Activated naive CD4-positive, alpha-beta T cell (primary cell): ENCODE measurements around the gene ZDHHC19.
"Not testable (repeated sequence)": the region's sequence is repeated elsewhere in the genome, so short reads cannot be mapped to it uniquely, and the experiment has no call there.

Experiments used
- DNase-seq, 4 experiments: peaks; one replicate each; lab custom pipeline; 2025; lab: John Stamatoyannopoulos, UW

ZDHHC19 gene

GRCh38 chr3:196177967-196178366, 33.2 kb downstream of the ZDHHC19 start:
- no peak for DNase-seq

DNA sequence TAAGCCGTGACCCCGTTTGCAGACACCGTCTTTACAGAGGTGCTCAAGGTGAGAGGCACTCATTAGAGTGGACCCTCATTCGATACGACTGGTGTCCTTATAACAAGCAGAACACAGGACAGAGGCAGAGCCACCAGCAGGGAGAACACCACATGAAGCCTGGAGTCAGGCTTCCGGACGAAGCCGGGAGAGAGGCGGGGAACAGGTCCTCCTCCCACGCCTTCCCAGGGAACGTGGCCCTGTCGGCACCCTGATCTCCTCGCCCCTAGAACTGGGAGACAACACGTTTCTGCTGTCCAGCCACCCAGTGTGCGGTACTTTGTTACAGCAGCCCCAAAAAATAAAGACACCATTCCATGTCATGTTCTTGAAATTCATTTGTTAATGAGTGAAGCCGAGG, 33.6 kb downstream of the ZDHHC19 start:
- no peak for DNase-seq

GRCh38 chr3:196175722-196176121, 35.5 kb downstream of the ZDHHC19 start:
- DNase-seq: no peak

DNA sequence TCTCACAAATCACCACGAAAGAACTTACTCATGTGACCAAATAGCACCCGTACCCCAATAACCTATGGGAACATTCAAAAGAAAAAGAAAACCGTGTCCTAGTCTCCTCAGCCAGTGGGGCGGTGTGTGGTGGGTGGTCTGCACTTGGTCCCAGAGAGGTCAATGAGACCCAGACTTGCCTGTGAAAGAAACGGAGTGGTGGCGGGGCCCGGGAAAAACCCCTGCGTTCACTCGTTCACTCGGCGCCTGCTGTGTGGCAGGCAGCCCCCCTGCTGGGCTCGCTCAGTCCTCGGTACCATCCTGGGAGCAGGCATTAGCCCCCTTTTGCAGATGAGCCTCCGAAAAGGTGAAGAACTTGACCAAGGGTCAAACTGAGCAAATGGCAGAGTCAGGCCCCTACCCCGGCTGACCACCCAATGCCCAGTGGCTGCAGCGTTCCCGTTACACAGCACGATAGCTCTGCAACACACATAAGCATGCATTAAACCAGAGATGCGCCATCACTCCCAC, 36.0 kb downstream of the ZDHHC19 start:
- DNase-seq: no peak

- DNase-seq: no peak
Measured at GRCh38 chr3:196174652-196175051, 36.5 kb downstream of the ZDHHC19 start.

GRCh38 chr3:196170296-196170695, 40.9 kb downstream of the ZDHHC19 start:
- DNase-seq: not testable (repeated sequence)

DNA sequence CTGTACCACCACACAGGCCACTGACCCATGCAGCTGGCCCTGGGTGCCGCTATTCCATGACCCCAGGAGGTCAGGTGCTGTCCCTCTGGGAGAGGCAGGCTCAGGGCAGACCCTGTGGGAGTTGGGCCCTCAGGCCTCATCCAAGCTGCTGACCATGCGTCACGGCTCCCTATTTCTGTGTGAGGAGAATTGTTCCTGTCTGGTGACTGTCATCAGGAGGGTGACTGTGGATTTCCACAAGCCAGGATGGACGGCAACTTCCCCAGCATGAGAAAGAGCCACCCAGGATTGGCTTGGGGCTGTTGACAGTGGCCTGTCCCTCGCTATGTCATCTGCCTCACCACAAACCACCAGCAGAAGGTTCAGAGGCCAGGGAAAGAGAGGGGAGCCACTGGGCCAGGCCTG, 41.4 kb downstream of the ZDHHC19 start:
- no peak for DNase-seq

- DNase-seq: no peak
Measured at GRCh38 chr3:196168808-196169391, 42.3 kb downstream of the ZDHHC19 start.

DNA sequence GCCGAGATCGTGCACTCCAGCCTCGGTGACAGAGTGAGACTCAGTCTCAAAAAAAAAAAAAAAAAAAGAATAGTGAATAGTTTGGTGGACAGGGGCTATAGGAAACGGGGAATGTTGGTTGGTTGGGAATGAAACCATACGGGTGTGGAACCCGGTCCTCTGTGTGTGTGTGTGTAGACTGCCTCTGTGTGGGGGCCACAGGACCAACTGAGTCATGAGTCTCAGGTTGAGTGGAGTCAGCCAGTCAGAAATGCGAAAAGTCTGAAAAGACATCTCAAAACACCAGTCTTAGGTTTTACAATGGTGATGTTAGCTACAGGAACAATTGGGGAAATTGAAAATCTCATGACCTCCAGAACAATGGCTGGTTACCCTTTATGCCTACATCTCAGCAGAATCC, 44.5 kb downstream of the ZDHHC19 start:
- DNase-seq: no peak

- no peak for DNase-seq
Measured at GRCh38 chr3:196165850-196166249, 45.4 kb downstream of the ZDHHC19 start.

GRCh38 chr3:196165006-196165575, 46.1 kb downstream of the ZDHHC19 start:
- DNase-seq: not testable (repeated sequence)

DNA sequence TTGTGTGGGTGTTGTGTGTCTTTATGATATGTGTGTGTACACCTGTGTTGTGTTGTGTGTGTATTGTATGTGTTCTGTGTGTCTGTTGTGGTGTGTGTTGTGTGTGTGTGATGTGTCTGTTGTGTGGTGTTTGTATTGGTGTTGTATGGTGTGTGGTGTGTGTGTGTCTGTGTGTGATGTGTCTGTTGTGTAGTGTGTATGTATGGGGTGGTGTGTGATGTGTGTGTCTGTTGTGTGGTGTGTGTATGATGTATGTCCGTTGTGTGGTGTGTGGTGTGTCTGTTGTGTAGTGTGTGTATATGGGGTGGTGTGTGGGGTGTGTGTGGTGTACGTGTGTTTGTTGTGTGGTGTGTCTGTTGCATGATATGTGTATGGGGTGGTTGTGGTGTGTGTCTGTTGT, 46.6 kb downstream of the ZDHHC19 start:
- no peak for DNase-seq

GRCh38 chr3:196163666-196164493, 47.3 kb downstream of the ZDHHC19 start:
- DNase-seq: no peak

DNA sequence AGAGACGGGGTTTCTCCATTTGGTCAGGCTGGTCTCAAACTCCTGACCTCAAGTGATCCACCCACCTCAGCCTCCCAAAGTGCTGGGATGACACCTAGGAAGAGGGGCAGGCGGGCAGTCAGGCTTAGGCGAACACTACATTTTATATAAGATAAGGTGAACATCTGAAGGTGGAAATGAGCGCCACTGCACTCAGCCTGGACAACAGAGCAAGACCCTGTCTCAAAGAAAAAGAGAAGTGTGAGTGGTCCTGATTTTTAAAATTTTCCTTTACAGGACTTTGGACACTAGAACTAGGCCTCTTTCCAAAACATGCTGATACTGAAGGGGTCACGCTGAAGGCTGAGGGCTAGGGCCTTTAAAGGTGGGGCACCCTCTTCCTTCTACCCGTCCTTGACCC, 48.0 kb downstream of the ZDHHC19 start:
- no peak for DNase-seq

DNA sequence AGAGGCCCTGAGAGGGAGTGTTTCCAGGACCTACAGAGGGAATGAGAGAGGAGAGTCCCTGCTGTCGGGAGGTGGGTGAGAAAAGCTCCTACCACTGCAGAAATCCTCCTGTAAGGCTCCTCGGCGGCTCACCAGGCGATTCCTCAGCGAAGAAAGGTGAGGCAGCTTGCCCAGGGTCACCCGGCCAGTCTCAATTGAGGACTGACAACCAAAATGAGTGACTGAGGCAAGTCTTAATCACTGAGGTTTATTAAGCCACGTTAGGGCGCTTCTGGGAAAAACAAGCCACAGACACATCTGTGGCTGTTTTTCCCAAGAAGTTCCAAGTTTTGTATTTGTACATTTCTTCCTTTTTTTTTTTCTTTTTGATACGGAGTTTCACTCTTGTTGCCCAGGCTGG, 48.5 kb downstream of the ZDHHC19 start:
- DNase-seq: no peak

DNA sequence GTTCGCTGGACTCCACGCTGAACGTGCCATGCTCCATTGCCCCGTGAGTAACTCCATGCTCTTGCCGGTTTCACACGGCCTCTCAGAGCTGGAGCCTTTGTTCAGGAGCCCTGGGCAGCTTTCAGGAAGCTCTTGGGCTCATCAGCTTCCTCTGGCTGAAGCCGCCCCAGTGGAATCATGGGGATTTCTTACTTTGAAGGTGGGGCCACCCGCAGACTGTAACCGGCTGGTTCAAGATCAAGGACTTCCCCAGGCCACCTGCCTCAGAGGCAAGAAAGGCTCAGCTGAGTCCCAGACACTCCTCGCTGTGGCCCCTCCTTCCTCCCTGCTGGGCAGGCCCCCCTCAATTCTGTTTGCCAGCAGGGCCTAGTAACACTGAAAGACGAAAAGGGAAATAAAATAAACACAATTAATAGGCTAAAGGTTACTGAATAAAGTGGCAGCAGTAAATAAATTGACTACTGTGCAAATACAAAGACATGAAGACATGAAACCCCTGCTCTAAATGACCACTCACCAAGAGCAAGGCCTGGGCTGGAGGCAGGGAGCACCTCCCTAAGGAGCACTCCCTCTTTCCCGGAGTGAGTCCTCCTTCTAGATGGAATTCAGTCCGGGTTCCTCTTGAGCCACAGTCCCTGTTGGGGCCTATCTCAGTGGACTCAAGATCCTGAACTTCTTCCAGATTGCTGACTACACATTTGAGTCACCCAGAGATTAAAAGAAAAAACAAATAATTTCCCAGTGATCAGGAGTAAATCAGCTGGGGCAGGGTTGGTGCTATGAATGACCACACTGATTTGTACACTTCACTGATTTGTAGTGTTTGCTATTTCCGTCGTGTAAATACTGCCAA, 51.0 kb downstream of the ZDHHC19 start:
- peak in 1 of 4 experiments; percentile 6 for DNase-seq

- no peak for DNase-seq
Measured at GRCh38 chr3:196159526-196159925, 51.7 kb downstream of the ZDHHC19 start.

GRCh38 chr3:196156160-196156559, 55.0 kb downstream of the ZDHHC19 start:
- DNase-seq: no peak

DNA sequence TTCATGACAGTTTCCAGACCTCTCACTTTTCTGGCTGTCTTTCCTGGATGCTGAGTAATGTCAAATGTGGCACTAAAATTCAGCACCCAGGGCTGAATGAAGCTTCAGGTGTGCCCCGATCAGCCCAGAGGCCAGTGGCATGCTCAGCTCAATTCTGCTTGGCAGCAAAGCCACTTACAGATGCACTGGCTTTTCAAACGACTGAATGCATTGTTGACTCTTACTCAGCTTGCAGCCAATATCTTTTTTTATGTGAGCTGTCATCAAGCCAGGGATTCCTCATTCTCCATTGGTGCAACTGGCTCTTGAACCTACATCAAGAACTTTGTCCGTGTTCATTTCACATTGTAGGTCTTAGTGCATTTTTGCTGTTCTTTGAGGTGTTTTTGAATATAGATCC, 60.7 kb downstream of the ZDHHC19 start:
- DNase-seq: no peak

DNA sequence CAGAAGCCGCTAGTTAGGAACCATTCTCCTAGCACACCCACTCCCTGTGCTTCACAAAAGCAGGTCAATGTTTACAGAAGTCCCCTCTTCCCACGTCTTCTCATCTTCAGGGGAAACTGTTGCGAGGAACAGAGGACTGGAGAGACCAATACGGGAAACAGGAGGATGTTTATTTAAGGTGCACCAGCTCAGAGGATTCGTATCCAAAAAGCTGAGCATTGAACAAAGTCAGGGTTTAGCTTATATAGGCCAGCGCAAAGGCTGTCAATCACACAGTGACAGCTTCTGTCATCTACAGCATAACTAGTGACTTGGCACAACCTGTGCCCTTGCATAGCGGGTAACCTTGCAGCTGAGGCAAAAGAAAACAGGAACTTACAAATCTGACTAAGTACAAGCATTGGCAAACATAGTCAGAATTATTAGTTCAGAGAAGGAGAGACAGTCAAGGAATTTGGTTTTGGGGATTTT, 61.3 kb downstream of the ZDHHC19 start:
- DNase-seq: no peak

- no peak for DNase-seq
Measured at GRCh38 chr3:196149375-196149774, 61.8 kb downstream of the ZDHHC19 start.
